Choroid plexus epithelial cell (primary cell): ENCODE results near the gene ATP7A.
A peak's percentile ranks its signal among the peaks of the same experiment; 100 is the strongest.
"Not testable (repeated sequence)": the region's sequence is repeated elsewhere in the genome, so short reads cannot be mapped to it uniquely, and the experiment has no call there.

Experiments
- DNase-seq: peaks from one replicate; pipeline ENCODE4 v3.0.0-alpha.2; 2010; ENCODE audit warnings: low read depth
- H3K4me3 ChIP-seq: 2 replicates; pipeline ENCODE4 v1.5.1; 2011; ENCODE audit warnings: low read depth, mild to moderate bottlenecking, control low read depth, low read length, moderate library complexity
- TF ChIP-seq, protein P1 (sequence below): conservative IDR thresholded peaks from 2 replicates; pipeline ENCODE4 v1.5.1; 2011; ENCODE audit warnings: low read depth, mild to moderate bottlenecking, control low read depth, inconsistent platforms, low read length, moderate library complexity

ATP7A gene

DNA sequence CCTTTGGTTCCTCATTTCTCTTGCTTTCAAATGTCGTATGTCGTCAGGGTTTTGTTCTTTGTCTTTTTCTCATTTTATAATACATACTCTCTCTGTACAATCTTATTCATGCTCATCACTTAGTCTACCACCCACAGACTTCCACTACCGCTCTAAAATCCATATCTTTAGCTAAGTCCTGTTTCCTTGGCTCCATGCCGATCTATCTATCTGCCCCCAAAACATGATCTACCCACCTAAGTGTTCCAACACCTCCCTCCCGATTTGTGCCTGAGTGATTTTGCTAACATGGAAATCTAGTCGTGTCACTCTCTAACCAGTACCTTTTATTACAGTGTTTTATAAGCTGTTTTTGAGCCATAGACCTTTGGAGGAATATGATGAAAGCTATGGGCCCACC lies 124.6 kb downstream of the ATP7A start:
- no peak for DNase-seq
- TF ChIP-seq, protein P1, sequence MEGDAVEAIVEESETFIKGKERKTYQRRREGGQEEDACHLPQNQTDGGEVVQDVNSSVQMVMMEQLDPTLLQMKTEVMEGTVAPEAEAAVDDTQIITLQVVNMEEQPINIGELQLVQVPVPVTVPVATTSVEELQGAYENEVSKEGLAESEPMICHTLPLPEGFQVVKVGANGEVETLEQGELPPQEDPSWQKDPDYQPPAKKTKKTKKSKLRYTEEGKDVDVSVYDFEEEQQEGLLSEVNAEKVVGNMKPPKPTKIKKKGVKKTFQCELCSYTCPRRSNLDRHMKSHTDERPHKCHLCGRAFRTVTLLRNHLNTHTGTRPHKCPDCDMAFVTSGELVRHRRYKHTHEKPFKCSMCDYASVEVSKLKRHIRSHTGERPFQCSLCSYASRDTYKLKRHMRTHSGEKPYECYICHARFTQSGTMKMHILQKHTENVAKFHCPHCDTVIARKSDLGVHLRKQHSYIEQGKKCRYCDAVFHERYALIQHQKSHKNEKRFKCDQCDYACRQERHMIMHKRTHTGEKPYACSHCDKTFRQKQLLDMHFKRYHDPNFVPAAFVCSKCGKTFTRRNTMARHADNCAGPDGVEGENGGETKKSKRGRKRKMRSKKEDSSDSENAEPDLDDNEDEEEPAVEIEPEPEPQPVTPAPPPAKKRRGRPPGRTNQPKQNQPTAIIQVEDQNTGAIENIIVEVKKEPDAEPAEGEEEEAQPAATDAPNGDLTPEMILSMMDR = no peak
- no peak overlapping the region for H3K4me3 ChIP-seq

DNA sequence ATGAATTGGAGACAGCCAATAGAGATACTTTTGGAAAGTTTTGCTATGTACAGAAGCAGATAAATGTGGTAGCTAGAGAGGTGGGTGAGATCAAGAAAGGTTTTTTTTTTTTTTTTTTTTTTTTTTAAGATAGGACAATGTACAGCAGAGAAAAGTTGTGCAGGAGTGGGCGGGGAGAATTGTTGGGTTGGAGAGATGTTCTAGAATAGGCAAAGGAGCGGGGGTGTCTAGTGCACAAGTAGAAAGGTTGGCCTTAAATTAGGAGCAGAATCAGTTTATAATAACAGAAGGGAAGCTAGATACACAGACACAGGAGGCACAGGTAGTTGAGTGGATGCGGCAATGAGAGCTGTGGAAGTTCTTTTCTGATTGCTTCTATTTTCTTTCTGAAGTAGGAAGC lies 127.4 kb downstream of the ATP7A start:
- no peak overlapping the region for H3K4me3 ChIP-seq
- TF ChIP-seq, protein P1 = no peak
- no peak for DNase-seq

DNA sequence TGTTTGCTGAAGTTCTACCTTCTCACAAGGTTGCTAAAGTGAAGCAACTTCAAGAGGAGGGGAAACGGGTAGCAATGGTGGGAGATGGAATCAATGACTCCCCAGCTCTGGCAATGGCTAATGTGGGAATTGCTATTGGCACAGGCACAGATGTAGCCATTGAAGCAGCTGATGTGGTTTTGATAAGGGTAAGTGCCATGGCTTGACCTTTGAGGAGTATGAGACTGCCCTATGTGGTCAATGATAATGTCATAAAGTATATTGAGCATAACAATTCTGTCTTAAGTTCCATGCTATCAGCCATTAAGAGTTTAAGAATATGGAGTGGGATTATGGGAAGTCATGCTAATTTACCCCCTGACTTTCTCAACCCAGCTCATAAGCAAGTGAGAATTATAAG lies 132.1 kb downstream of the ATP7A start:
- H3K4me3 ChIP-seq = no peak overlapping the region
- TF ChIP-seq, protein P1 = no peak
- DNase-seq = no peak

DNA sequence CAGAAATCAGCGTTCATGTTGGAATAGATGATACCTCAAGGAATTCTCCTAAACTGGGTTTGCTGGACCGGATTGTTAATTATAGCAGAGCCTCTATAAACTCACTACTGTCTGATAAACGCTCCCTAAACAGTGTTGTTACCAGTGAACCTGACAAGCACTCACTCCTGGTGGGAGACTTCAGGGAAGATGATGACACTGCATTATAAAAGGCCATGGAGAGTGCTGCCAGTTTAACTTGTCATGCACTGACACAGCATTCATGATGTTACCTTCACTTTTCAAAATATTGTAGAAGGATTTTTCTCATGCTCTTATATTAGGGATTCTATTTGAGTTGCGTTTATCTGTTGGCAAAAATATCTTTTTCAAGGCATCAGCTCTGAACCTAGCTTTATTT lies 135.9 kb downstream of the ATP7A start:
- TF ChIP-seq, protein P1 = no peak
- H3K4me3 ChIP-seq = no peak overlapping the region
- DNase-seq = no peak

DNA sequence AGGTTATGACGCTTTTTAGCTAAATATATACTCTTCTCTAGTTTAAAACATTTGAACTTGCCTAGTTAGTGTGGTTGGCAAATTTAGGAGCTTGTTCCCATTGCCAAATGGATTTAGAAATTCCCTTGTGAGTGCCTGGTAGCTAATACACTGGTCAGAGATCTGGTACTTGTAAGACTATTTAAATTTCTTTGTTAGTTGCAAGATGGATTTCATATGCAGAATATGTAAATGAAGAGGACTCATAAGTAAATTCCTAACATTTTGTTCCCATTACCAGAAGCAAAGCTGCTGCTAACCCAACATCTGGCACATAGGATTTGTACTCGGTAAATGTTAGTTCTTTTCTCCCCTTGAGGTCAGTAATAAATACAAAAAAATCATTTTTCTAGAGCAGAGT lies 137.6 kb downstream of the ATP7A start:
- TF ChIP-seq, protein P1 = no peak
- no peak for DNase-seq
- H3K4me3 ChIP-seq = no peak overlapping the region

DNA sequence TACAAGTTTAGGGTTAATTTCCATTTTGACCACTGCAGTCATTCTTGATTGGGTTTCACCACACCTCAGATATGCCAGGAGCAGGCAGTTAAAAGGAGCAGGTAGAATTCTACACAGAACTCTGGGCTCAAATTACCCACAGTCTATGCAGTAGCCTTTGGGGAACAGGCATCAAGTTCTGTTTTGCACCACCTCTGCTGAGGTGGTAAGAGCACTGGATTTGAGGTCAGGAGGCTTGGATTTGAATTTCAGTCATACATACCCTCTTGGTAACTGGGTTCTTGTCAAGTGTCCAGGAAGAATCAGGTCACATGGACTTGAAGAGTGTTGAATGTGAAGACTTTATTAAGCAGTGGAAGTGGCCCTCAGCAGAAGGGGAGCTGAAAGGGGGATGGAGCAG lies 153.2 kb downstream of the ATP7A start:
- H3K4me3 ChIP-seq = no peak overlapping the region
- TF ChIP-seq, protein P1 = no peak
- DNase-seq = peak; percentile 1

DNA sequence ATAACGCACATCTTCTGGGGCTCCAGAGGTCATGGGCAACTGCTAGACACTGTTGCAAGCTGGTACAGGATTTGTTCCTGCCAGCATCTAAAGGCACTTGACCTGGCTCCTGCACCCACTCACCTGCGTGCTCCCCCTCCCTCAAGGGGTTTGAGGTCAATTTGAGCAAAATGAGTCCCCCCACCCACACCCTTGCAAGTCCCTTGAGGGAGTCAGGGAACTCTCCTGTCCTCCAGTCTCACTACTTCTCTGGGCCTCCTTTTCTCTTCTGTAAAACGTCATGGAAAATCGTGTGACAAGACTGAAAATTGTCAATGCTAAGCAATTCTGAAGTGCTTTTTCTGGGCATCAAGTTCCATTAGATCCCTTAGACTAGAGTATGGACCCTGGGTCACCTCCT lies 153.7 kb downstream of the ATP7A start:
- no peak overlapping the region for H3K4me3 ChIP-seq
- DNase-seq = no peak
- TF ChIP-seq, protein P1 = no peak

DNA sequence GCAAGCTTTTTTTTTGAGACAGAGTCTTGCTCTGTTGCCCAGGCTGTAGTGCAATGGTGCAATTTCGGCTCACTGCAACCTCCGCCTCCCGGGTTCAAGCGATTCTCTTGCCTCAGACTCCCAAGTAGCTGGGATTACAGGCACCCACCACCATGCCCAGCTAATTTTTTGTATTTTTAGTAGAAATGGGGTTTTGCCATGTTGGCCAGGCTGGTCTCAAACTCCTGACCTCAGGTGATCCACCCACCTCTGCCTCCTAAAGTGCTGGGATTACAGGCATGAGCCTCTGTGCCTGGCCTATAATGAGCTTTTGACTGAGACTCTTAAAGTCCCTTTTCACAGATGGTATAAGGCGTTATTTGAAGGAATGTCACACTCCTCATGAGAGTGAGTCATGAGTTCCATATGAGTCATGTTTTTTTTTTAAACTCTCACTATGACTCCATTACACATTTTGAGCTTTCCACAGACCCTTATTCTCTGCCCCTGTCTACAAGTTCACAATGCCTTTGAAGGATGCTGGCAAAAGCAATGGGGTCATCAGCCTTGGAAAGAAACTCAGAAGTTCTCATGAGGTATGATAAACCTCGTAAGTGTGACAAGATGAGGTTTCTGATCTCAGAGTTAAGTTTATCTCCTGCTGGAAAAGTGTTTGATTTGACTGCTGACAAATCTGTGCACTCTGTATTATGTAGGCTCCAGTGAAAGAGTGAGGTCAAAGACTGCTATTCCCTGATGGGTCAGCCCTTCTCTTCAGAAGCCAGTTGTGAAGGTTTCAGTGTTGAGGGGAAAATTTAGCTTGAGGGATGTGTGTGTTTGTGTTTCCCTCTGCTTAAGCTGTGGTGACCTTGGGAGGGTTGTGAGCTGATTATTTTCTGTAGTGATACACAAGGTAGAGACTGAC lies 154.5 kb downstream of the ATP7A start:
- not testable (repeated sequence) for H3K4me3 ChIP-seq
- peak; percentile 78 for DNase-seq
